Keratinocyte (primary cell): ENCODE measurements around the gene IHH.

Source experiments
- EZH2 ChIP-seq: IDR thresholded peaks from one replicate; pipeline ENCODE4 v1.6.1; 2012; ENCODE audit warnings: inconsistent platforms, mild to moderate bottlenecking, low read length, moderate library complexity
- TF ChIP-seq, protein P1 (sequence below), 3 experiments: IDR thresholded peaks in 1 of 3; conservative IDR thresholded peaks in 1 of 3; optimal IDR thresholded peaks in 1 of 3; 2 replicates in 2 of 3; 3 replicates in 1 of 3; pipeline versions ENCODE3 to v1.5.1; 2011; ENCODE audit warnings: low read length in 3 of 3, mild to moderate bottlenecking in 3 of 3, moderate library complexity in 2 of 3, control low read depth in 1 of 3, inconsistent platforms in 1 of 3; ENCODE audit not compliant: insufficient read depth in 2 of 3; ENCODE audit errors: extremely low read depth in 1 of 3

DNA sequence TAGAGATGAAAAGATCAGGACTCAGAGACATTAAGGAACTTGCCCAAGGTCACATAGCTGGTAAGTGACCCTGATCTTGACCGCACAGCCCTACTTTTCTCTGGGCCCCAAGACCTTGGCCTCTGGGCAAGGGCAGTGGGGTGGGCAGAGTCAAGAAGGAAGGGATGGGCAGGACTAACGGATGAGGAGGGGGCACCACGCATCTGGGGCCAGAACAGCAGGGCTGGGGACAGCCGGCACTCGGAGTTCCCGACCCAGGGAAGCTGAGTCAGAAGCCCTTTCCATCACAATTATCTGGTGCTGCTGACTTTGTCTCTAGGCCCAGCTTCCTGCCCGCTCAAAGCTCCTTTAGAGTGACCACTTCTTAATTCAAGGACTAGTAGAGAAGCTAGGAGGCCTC, 33.8 kb downstream of the IHH start:
- TF ChIP-seq, protein P1, sequence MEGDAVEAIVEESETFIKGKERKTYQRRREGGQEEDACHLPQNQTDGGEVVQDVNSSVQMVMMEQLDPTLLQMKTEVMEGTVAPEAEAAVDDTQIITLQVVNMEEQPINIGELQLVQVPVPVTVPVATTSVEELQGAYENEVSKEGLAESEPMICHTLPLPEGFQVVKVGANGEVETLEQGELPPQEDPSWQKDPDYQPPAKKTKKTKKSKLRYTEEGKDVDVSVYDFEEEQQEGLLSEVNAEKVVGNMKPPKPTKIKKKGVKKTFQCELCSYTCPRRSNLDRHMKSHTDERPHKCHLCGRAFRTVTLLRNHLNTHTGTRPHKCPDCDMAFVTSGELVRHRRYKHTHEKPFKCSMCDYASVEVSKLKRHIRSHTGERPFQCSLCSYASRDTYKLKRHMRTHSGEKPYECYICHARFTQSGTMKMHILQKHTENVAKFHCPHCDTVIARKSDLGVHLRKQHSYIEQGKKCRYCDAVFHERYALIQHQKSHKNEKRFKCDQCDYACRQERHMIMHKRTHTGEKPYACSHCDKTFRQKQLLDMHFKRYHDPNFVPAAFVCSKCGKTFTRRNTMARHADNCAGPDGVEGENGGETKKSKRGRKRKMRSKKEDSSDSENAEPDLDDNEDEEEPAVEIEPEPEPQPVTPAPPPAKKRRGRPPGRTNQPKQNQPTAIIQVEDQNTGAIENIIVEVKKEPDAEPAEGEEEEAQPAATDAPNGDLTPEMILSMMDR (optimal IDR thresholded peaks at IDR 0.05 in 1 of 3, IDR thresholded peaks at IDR 0.05 in 1 of 3, conservative IDR thresholded peaks at IDR 0.05 in 1 of 3; ENCODE audit: extremely low read depth in 1 of 3, insufficient read depth in 2 of 3, low read length in 3 of 3), result no peak
- no peak for TF ChIP-seq EZH2
